Iris pigment epithelial cell (primary cell): ENCODE measurements around the gene PPHLN1.

Experiments
- DNase-seq: peaks from one replicate; pipeline ENCODE4 v3.0.0-alpha.2; 2011; ENCODE audit warnings: low read depth

The PPHLN1 gene

DNA sequence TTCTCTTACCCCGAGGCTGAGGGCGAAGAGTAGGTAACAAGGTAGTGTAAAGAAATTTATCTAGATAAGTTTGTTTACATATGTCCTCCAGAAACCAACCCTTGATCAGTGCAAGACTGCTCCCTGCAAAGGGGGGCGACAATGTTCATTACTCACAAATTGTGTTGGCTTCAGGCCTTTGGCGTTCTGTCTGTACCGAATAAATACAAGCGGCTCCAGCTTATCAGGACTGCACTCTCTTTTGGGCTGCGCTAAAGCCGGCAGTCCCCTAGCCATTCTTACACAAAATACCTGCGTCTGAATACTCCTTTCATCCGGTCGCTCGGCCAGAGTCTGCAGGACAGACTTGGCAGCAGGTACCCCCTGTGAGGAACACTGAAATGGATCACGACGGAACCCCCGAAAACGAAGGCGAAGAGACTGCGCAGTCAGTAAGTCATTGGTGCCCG, 116.4 kb downstream of the PPHLN1 start:
- DNase-seq: no peak

- DNase-seq: no peak
These were observed 116.9 kb downstream of the PPHLN1 start for GRCh38 chr12:42442888-42443287.

- DNase-seq: no peak
These were observed 118.4 kb downstream of the PPHLN1 start for GRCh38 chr12:42444192-42444943.

DNA sequence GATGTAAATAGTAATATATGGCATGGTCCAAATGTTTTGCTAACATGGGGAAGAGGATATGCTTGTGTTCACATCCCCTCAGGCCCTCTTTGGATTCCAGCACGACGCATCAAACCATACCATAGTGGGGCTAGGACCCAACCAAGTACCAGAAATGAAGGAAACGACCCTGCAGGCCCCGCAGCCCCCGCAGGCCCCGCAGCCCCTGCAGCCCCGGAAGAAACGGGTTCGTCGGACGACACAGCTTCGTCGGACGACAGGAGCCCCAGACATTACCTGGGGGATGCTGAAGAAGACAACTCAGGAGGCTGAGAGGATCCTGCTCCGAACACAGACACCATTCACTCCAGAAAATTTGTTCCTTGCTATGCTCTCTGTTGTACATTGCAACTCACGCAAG, 119.9 kb downstream of the PPHLN1 start:
- no peak for DNase-seq

GRCh38 chr12:42446761-42447160, 120.8 kb downstream of the PPHLN1 start:
- peak; percentile 50 for DNase-seq

GRCh38 chr12:42447371-42447786, 121.4 kb downstream of the PPHLN1 start:
- peak; percentile 47 for DNase-seq

DNA sequence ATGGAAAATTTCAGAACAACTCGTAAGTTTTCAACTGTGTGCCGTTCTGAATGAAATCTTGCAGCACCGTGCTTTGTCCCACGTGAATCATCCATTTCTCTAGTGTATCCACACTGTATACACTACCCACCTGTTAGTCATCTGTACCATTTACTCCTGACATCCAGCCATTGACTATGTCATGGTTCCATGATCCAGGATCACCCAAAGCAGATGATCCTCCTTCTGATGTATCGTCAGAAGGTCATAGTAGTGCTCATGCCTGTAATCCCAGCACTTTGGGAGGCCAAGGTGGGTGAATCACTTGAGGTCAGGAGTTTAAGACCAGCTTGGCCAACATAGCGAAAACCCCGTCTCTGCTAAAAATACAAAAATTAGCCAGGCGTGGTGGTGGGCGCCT, 122.9 kb downstream of the PPHLN1 start:
- DNase-seq: peak; percentile 41

DNA sequence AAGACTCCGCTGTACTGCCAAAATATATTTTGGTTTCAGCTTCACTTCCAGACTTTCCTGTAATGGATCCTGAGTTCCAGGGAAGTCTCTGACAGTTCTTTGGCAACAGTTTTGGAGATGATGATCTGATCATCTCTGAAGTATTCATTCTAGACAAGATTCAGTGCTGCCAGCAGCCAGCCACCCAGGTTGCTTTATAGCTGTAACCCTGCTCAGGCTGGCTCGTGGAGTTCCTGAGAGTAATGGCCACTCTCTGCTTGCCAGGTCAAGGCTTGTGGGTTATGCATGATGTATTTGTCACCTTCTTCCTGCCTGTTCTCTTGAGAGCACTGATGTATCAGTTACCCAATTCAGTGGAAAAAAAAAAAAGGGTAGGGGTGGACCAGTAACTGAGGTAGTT, 124.3 kb downstream of the PPHLN1 start:
- peak; percentile 46 for DNase-seq

GRCh38 chr12:42458575-42458974, 132.6 kb downstream of the PPHLN1 start:
- DNase-seq: no peak

DNA sequence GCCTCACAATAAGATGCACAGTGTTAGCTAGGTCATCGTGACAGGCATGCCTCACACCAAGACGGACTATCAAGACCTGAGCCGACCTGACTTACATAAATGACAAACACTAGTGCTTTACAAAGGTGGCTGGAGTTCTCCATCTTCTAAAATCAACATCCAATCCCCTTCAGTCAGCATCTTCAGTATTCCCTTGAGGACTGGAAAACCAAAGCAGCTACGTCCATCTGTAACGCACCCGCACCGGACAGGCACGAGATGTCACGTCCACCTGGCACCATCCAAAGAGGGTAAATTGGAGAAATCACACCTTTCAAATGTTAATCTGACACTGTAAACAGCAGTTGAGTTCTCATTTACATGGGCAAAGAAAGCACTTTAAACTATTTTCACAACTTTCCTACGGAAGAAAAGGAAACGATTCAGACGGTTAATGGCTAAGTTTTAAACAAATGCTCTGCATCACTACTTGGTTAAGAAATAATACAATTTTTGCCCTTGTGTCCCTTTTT, 133.4 kb downstream of the PPHLN1 start:
- no peak for DNase-seq

GRCh38 chr12:42462486-42462885, 136.5 kb downstream of the PPHLN1 start:
- no peak for DNase-seq

- DNase-seq: no peak
These were observed 137.7 kb downstream of the PPHLN1 start for GRCh38 chr12:42463671-42464070.

GRCh38 chr12:42468341-42468821, 142.4 kb downstream of the PPHLN1 start:
- DNase-seq: no peak

DNA sequence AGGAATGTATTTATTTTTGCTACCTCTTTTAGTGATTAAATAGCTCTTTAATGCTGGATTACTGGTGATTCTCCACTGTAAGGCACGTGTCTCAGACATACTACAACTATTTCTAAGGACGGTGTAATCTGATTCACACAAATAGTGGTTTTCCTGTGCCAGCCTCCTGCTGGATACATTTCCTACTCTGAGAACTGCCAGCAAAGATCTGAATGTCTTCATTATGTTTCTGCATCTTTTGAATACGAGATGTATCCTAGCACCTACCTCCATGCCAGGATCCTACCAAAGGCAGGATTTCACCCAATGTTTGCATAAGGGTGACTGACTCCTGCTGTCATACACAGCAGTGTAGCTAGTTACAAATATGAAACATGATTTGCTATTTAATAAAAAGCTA, 143.0 kb downstream of the PPHLN1 start:
- no peak for DNase-seq

DNA sequence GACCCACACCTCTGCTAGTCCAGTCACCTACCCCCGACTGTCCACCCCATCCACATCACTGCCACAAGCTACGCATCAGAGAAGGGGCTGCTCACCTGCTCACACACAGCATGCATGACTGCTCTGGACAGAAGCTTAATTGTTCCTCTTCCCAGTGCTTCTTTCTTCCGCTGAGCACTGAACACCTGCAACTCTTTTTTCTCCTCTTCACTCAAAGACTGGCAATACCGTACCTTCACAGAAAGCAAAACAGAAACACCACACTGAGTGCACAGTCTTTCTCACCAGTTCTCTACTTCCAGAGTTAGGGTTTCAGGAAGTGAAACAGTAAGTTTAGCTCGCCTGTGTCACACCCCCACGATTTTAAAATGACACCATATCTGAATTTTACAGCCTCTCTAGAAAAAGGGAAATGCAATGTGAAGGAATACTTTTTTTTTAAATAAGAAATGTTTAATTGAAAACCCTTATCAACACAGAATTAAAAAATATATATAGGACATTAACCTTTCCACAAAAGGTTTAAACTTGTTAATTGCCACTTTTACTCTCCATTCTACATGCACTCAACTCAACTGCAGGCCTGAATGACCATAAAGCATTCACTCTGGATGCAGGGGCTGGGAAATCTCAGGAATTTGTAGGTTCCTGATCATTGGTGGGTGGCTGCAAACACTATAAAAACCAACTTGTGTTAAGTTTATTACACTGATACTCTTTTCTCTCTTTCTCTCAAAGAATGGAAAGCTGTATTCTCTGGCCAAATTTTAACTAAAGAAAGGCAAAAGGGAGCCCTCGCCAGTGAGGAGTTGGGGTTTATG, 143.6 kb downstream of the PPHLN1 start:
- no peak for DNase-seq

GRCh38 chr12:42472376-42472775, 146.4 kb downstream of the PPHLN1 start:
- no peak for DNase-seq

- peak; percentile 81 for DNase-seq
These were observed 147.2 kb downstream of the PPHLN1 start for GRCh38 chr12:42473130-42473529.

- DNase-seq: no peak
These were observed 147.6 kb downstream of the PPHLN1 start for GRCh38 chr12:42473561-42473960.

DNA sequence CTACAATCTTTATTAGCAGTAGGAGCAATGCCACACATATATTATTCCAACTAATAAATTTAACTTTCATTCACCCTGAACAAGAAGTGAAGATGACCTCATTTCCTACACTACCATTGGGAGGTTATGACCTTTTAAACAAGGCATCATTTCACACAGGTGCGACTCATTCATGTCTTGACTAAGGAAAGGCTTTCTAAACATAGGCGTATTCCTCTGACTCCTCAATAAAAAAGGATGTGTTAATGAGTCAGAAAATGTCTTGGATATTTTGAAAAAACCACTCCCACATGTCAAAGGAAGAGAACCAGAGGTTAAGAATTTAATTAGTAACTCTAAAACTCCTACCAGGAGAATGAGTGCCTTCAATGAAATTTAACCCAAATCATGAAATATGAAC, 148.4 kb downstream of the PPHLN1 start:
- DNase-seq: peak; percentile 50

GRCh38 chr12:42475106-42475505, 149.1 kb downstream of the PPHLN1 start:
- DNase-seq: no peak

DNA sequence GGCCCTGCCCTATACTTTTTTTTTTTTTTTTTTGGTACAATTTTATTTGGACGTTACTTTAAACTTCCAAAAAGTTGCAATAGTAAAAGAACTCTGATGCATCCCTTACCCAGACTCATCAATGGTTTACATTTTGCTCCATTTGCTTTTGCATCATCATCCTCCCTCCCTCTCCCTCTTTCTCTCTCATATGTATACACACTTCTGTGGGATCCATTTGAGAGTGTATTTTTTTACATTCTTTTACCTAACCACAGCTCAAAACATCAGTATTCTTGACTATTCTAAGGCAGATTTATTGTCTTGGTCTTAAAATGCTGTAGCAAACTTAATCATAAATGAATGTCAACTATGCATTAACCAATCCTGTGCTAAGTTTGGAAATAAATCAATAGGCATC, 152.0 kb downstream of the PPHLN1 start:
- peak; percentile 50 for DNase-seq

DNA sequence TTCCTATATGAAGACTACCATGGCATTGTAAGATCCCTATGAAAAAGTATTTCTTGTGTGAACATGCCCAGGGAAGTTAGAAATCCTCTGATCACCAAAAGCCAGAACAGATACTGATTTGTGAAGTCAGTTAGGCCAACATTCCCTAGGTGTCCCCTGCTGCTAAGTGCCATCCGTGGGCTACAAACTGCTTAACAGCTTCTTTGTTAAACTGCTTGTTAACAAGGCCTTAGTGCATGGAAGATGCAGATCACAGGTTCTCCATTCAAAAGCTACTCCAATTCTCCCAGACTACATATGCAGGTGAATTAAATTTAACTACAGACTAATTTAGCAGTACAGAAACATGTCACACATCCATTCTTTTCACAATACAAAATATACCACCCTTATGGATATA, 155.4 kb downstream of the PPHLN1 start:
- DNase-seq: no peak
